IPS-11a (cell line): ENCODE results near the gene EVL.
"Not testable (repeated sequence)": the region's sequence is repeated elsewhere in the genome, so short reads cannot be mapped to it uniquely, and the experiment has no call there.

Experiments used
- H3K4me3 ChIP-seq: one replicate; pipeline ENCODE4 v1.5.1; 2013; ENCODE audit warnings: low read depth, low read length, control low read depth

Gene EVL, protein sequence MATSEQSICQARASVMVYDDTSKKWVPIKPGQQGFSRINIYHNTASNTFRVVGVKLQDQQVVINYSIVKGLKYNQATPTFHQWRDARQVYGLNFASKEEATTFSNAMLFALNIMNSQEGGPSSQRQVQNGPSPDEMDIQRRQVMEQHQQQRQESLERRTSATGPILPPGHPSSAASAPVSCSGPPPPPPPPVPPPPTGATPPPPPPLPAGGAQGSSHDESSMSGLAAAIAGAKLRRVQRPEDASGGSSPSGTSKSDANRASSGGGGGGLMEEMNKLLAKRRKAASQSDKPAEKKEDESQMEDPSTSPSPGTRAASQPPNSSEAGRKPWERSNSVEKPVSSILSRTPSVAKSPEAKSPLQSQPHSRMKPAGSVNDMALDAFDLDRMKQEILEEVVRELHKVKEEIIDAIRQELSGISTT

DNA sequence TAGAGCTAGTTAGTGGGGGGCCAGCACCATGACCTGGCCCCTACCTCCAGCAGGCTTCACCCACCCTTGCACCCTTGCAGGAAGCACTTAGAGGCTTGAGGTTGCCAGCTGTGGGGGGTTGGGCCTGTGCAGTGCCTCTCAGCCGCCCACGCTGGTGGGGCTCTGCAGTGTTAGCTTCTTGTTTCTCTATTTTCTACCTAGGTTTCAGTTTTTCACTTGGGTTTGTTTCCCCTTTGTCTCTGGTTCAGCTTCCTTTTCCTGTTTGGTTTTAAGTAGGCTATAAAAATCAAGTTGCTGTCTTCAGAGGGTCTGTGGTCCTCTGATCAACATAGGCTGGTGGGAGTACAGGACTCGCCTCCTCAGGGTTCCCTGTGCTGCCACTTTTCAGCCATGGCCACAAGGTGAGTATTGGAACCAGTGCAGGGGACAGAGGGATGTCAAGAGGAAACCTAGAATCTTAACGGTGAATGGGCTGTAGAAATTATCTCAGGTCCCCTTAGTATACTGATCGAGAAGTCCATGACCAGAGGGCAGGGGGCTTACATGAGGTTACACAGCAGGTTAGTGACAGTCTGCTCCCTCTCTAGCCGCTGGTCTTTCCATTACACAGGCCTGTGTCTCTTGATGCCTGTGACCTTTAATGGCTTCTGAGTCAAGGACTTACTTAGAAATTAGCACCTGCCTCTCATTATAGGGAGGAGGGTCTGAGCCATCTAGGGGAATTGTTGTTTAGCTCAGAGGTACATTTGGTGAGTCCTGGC, at the start of gene EVL:
Gene EVL (plus strand): TSS at position 312 of the 761 bp plus-strand sequence. CDS start 79 bp downstream, at position 391.
- no peak within 1 kb of the TSS for H3K4me3 ChIP-seq

DNA sequence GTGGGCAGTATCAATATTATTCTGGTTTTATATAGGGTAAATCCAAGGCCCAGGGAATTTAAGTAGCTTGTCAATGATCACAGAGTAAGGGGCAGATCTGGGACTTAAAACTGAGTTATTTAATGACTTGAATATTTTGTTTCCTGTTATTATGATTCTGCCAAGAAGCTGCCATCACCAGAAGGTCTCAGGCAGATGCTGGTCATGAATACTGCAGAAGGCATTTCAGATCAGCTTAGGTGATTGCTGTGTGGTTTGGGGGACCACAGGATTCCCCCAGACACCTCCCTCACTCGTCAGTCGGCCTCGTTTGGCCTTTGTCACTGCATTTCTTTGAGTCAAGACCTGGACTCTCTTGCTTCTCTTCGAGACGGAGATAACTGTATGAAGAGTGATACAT, 47.7 kb upstream of the EVL start:
- H3K4me3 ChIP-seq: no peak overlapping the region

DNA sequence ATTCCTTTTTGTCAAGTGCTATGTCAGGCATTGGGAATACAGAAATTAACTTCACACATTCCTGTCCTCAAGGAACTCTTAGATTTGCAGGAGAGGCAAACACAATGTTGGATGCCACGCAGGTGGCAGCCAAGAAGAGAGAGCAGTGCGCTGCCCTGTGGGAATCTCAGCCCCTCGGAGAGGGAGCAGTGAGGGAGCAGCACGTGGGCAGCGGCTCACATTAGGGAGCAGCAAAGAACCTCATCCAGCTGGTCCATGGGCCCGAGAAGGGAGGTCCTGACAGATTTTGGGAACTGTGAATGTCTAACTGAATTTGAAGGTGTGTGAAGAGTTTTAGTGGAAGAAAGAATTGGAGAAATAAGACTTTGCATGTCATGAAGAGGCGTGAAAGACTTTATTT, 47.2 kb upstream of the EVL start:
- H3K4me3 ChIP-seq: no peak overlapping the region

DNA sequence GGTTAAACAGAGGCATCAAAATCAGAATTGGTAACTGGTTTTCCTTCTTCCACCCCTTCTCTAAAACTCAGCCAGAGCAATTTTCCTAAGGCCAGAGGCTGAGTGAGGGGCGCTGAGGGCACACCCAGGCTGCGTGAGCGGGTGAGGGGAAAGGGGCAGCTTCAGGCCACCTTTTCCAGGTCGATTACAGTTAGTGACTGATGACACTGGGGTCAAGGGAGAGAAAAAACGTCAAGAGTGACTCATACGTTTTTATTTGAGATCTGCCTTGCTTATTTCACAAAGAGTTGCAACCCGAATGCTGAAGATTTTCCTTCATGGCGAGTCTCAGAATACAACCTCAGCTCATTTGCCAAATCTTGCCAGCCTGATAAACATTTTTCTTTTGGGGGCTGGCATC, 46.7 kb upstream of the EVL start:
- H3K4me3 ChIP-seq: no peak overlapping the region

DNA sequence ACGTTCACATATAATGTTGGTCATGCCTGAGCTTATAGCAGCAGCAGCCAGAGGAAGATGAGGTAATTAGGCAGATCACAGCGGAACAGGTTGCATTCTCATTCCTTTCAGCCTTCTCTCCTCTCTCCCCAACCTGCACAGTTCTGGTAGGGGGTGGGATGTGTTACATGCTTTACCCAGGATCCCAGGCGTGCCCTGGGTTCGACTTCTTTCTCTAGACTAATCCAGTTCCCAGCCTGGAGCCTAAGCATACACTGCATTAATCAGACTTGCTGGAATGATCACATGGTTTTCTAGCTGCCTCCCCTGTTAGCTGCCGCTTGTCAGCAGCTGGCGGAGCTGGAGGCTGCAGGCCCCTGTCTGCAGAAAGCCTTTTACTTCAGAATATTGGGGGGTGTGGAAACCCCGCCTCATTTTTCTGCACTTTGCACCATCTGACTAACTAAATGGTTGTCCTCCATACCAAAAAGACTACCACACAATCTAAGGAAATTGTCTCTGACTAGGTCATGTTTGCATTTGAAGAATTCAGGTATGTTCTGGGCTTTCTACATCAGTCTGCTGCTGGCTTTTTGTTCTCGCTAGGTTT, 46.0 kb upstream of the EVL start:
- H3K4me3 ChIP-seq: no peak overlapping the region

DNA sequence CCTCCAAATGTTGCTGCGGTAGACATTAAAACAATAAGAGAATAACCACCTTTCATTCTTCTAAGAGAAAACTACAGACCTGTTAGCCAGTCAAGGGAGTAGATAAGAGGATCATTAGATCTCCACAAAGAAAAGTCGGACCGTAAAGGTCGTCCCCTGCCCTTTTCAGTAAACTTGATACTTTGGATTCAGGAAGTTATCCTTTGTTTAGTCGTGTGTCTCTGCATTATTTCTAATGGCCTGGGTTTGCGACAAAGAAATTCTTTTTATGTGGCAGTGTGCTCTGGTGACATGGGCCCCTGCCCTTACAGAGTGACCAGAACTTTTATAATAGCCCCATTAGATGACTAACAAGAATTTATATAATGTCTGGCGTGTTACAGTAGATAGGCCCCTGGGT, 44.6 kb upstream of the EVL start:
- no peak overlapping the region for H3K4me3 ChIP-seq

DNA sequence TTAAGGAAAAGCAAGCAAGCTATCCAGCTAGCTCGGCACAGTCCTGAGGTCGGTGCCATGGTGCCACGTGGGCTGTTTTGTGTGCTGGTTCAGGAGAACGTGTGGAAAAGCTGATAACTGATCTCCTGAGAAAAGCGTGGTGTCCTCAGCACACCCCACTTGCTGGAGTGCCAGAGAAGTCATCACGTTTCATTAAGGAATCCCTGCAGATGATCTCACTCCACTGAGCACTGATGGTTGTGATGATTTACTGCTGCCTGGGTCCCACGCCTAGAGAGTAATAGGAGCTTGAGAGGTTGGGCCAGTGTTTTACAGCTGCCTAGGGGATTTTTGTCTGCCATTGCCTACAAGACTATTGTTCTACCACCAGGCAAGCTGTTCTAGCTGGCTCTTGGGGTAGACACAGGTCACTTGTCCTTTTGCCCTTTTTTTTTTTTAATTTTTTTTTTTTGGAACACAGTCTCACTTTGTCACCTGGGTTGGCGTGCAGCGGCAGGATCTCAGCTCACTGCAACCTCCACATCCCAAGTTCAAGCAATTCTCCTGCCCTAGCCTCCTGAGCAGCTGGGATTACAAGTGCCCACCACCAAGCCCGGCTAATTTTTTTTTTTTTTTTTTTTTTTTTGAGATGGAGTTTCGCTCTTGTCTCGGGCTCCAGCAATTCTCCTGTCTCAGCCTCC, 42.3 kb upstream of the EVL start:
- no peak overlapping the region for H3K4me3 ChIP-seq

DNA sequence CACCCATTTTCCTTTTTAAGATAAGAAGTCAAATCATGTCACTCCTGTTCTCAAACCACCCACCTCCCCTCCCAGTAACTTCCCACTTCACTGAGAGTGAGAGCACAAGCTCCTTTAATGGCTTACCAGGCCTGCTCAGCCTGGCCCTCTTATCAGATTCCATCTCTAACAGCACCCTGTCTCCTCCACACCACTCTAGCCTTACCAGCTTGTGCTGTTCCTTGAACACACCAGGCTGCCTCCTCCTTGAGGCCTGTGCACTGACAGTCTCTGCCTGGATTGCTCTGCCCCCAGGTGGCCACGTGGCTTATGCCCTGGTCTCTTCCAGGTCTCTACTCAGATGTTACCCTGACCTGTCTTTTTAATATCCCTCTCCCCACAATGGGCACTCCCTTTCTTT, 40.1 kb upstream of the EVL start:
- H3K4me3 ChIP-seq: no peak overlapping the region

DNA sequence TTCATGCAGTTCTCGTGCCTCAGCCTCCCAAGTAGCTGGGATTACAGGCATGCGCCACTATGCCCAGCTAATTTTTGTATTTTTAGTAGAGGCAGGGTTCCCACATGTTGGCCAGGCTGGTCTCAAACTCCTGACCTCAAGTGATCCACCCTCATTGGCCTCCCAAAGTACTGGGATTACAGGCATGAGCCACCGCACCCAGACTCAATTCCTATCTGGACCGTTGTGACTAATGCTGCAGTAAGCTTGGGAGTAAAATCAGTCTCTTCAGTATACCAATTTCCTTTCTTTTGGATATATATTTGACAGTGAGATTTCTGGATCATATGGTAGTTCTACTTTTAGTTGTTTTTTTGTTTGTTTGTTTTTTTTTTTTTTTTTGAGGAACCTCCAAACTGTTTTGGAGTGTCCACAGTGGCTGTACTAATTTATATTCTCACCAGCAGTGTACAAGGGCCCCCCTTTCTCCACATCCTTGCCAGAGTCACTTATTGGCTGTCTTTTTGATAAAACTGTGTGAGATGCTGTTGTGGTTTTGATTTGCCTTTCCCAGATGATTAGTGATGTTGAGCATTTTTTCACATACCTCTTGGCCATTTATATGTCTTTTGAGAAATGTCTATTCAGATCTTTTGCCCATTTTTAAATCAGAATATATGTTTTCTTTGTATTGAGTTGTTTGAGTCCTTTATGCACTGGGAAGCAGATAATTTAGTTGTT, 37.3 kb upstream of the EVL start:
- no peak overlapping the region for H3K4me3 ChIP-seq

DNA sequence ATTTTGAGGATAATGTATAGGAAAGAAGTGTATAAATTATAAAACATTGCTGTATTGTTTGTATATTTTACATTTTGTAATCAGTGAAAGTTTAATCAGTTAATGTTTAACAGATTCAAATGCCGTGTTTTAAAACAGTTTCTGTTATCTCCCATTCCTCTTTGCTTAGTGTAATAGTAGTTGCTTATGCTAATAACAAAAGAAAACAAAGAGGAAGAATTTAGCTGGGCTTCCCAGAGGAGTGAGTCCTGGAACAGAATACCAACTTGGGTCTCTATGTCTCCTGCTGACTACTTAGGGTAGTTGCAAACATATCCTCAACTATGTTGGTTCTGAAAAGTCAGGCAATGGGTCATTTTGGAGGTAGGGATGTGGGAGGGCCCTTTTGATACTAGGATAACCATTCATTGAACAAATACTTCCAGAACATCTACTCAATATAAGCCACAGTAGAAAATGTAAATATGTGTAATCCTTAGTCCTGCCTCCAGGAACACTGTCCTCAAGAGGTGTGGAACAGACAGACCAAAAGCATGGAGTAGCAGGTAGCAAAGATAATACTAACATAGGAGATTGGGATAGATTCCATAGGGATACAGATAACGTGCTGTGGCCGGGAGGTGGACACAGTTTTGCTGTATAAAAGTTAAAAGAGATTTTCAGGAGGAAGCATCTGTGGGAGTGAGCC, 36.1 kb upstream of the EVL start:
- no peak overlapping the region for H3K4me3 ChIP-seq

DNA sequence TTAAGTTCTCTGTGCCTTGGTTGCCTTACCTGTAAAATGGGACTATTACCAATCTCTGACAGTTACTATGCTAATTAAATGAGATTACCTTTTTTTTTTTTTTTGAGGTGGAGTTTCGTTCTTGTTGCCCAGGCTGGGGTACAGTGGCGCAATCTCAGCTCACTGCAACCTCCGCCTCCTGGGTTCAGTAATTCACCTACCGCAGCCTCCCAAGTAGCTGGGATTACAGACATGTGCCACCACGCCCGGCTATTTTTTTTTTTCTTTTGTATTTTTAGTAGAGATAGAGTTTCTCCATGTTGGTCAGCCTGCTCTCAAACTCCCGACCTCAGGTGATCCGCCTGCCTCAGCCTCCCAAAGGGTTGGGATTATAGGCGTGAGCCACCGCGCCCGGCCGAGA, 35.2 kb upstream of the EVL start:
- H3K4me3 ChIP-seq: not testable (repeated sequence)

DNA sequence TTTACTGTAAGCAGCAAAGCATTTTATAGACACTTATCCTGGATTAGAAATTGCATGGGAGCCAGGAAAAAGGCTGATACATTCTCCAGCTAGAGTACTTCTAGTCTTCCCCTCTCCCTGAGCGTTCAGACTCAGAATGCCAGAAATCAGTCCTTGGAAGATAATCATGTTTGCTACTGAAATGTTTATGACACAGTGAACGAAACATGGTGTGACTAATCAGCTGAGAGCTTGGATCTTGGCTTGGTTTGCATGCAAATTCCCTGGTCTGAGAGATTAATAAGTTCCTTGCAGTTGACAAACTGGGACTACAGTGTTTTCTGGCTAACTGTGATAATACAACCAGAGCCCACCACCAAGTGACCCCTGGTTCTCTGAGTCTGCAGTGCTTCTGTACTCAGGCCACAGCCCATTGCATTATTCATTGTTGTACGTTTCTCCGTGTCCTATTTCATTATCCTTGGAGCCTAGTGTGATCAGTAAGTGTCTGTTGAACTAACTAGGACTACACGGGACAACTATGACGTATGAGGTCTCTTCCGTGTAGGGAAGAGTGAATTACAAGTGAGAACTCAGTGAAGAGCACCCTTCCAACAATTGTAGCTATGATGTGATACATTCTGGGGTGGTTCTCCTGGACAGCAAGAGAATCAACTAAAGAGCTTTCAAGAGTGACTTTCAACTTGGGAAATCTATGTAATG, 34.6 kb upstream of the EVL start:
- no peak overlapping the region for H3K4me3 ChIP-seq

DNA sequence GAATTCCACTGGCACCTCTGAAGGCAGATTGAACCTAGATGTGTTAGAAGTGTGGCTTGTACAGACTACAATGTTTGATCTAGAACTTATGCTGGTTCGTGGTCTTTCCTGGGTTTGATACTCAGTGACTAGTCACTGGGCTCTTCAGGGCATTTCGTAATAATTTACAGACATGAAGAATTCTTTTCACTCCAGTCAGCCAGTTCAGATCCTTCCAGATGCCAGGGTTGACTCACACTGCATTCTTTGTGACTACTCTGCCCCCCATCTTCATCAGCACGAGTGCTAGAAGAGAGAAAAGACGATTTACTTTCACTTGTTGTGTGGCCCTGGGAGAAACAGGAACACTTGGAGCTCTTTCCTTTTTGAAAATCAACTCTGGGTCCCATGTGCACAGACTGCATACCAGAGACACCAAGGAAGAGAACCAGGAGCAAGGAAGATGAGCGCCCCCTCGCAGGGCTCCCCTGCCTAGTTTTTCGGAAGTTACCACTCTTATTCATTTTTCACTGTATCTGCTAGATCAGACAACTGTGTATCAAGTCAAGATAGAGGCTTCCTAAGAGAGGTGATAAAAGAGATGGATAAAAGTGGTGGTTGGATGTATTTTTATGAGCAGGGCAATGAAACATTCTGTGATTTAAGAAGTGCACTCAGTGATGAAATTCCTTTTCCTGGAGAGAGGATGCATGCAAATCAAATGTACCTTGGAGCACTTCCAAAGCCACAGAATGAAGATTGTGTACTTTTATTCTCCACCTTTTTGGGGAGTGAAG, 33.5 kb upstream of the EVL start:
- H3K4me3 ChIP-seq: no peak overlapping the region

DNA sequence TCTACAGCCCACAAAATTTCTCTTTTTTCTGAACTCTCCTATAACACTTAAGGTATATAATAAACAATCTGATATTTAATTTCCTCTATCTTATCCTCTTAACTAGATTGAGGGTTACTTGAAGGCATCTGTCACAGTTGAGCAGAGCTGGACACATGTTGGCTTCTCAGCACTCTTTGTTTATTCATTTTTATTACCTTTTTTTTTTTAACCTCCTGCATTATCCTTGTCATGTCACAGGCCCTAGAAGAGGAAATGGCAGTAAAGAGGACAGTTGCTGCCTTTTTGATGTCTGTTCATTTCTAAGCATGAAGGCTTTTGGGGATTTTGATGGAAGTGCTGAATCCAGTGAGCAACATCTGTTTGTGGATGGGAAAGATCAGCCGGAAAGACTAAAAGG, 32.5 kb upstream of the EVL start:
- H3K4me3 ChIP-seq: no peak overlapping the region

DNA sequence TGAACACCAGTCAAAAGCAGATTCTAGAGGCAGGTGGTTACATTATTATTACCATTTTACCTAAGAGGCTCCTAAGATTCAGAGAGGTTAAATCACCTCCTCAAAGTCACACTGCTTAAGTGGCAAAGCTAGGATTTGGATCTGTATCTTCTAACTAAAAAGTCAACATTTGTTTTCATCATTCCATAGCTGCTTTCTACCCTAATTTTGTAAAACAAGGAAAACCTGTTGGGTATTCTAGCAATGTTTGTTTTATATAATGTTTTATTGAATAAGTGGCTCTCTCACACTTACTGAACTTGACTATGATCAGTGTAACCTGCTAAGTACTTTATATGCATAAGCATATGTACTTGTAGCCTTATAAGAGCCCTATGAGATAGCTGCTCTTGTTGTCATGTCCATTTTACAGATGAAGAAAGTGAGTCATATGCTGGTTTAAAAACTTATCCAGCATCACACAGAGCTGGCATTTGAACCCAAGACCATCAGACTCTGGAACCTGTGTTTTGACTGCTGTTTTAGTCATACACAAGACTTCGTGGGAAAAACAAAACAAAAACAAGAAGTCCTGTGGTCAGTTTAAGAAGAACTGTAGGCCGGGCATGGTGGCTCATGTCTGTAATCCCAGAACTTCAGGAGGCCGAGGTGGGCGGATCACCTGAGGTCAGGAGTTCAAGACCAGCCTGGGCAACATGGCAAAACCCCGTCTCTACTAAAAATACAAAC, 31.7 kb upstream of the EVL start:
- no peak overlapping the region for H3K4me3 ChIP-seq

DNA sequence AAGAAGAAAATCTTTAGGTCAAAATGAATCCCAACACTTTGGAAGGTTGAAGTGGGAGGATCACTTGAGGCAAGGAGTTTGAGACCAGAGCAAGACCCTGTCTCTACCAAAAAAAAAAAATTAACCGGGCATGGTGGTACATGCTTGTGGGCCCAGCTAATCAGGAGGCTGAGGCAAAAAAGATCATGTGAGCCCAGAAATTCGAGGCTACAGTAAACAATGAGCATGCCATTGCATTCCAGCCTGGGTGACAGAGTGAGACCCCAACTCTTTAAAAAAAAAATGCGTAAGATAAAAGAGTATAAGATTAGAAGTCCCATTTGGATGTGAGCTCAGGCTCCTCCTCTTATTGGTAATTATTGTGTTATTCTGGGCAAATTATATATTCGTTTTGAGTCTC, 30.8 kb upstream of the EVL start:
- H3K4me3 ChIP-seq: no peak overlapping the region

DNA sequence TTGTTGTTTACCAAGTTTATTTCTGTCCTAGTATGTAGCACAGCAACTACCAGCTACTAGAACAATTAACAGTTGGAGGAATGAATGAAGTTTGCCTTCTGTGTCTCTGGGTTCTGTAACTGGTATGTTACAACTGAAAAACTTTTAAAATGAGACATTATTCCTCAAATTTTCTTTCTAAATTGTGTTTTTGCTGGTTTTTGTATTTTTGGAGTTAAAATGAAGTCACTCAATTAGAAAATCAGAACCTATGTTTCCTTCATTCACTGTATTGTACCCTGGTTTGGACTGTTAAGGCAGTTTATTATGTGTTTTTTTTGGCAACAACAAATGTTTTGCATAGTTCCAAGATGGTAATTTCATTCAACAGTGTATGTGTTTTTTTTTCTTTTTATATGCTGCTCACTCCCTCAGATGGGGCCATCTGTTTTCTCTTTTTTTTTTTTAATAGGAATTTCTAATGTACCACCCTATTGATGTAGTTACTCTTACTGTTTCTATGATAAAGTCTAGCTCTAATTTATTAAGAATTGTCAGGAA, 30.2 kb upstream of the EVL start:
- no peak overlapping the region for H3K4me3 ChIP-seq

DNA sequence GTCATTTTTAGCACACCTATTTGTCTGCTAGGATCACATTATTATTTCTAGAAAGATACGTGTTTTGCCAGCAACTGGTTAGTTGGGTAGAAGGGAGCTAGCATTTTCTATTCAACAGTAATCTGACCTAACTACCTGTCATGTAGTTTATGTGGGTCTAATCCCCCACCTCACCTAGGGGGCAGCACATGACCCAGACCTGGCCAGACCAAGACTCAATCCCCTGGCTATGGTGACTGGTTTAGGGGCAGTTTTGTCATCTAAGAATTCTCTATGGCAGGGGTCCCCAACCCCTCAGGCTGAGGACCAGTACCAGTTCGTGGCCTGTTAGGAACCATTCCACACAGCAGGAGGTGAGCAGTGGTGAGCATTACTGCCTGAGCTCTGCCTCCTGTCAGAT, 29.5 kb upstream of the EVL start:
- no peak overlapping the region for H3K4me3 ChIP-seq
